ENCODE data around the gene KNDC1. TPM values are rescaled to one million over a fixed set of nuclear protein-coding genes. Genes with fewer than 3 reads are reported as not detected.

Gene KNDC1
- total and polyA plus RNA-seq, 12 donors: 1.0 to 93.4 (median 39.0) TPM

GRCh38 chr10:133179128-133179520 is 19.1 kb downstream of the KNDC1 start:
- H3K36me3 ChIP-seq (replicated peaks in 1 of 2): no peaks in the 10 kb centered on the region
- intact Hi-C loops (cut with DNase I): no loop called here

GRCh38 chr10:133179651-133180050 is 19.6 kb downstream of the KNDC1 start:
- no peak for DNase-seq
- WGBS, 4 donors: 85 to 88% (median 86%) methylated on average over 23 to 26 of the region's 26 CpGs
- no peak for TF ChIP-seq POLR2A (IDR thresholded peaks at IDR 0.05)
- TF ChIP-seq CTCF (IDR thresholded peaks at IDR 0.05): no peak
- no peak overlapping the region for H3K4me3 ChIP-seq
- no peaks in the 10 kb centered on the region for H3K27me3 ChIP-seq
- no peak overlapping the region for H3K27ac ChIP-seq
- no peaks in the 10 kb centered on the region for H3K4me1 ChIP-seq (replicated peaks in 1 of 2)
- intact Hi-C loops (cut with DNase I): no loop called here
- no peaks in the 10 kb centered on the region for H3K36me3 ChIP-seq (replicated peaks in 1 of 2)
- H3K9me3 ChIP-seq (replicated peaks in 1 of 3): no peaks in the 10 kb centered on the region

More at GRCh38 chr10:133179128-133179520, 19.1 kb downstream of the KNDC1 start:
- Histone ChIP-seq H3K4me1 (replicated peaks in 1 of 2) (no peaks in the 10 kb centered on the region), H3K4me3 (no peak overlapping the region), H3K27me3 (no peaks in the 10 kb centered on the region), H3K9me3 (replicated peaks in 1 of 3) (no peaks in the 10 kb centered on the region), H3K27ac (no peak overlapping the region)
- WGBS, 4 donors: 91 to 100% (median 94%) methylated on average over 4 to 11 of the region's 11 CpGs
- no peak for DNase-seq
- TF ChIP-seq CTCF (IDR thresholded peaks at IDR 0.05): no peak
- TF ChIP-seq POLR2A (IDR thresholded peaks at IDR 0.05): no peak

GRCh38 chr10:133180192-133180964 is 20.4 kb downstream of the KNDC1 start:
- Histone ChIP-seq H3K9me3 (replicated peaks in 1 of 3) (no peaks in the 10 kb centered on the region), H3K4me3 (no peak overlapping the region), H3K27me3 (no peaks in the 10 kb centered on the region), H3K27ac (no peak overlapping the region), H3K4me1 (replicated peaks in 1 of 2) (no peaks in the 10 kb centered on the region), H3K36me3 (replicated peaks in 1 of 2) (no peaks in the 10 kb centered on the region)
- intact Hi-C loops (cut with DNase I): no loop called here
- DNase-seq: no peak
- 87 to 93% (median 90%) methylated on average over 23 to 33 of the region's 33 CpGs for WGBS, 4 donors
- TF ChIP-seq POLR2A (IDR thresholded peaks at IDR 0.05): no peak
- TF ChIP-seq CTCF (IDR thresholded peaks at IDR 0.05): no peak

- intact Hi-C loops (cut with DNase I): no loop called here
- H3K27ac ChIP-seq: no peak overlapping the region
- DNase-seq: no peak
- H3K4me3 ChIP-seq: no peak overlapping the region
- no peaks in the 10 kb centered on the region for H3K9me3 ChIP-seq (replicated peaks in 1 of 3)
- H3K36me3 ChIP-seq (replicated peaks in 1 of 2): no peaks in the 10 kb centered on the region
- WGBS, 4 donors: 82 to 87% (median 85%) methylated on average over 18 to 23 of the region's 23 CpGs
- no peaks in the 10 kb centered on the region for H3K27me3 ChIP-seq
- TF ChIP-seq CTCF (IDR thresholded peaks at IDR 0.05): no peak
- TF ChIP-seq POLR2A (IDR thresholded peaks at IDR 0.05): no peak
- no peaks in the 10 kb centered on the region for H3K4me1 ChIP-seq (replicated peaks in 1 of 2)
Measured at GRCh38 chr10:133180965-133181639, 21.1 kb downstream of the KNDC1 start.

All from adrenal gland (tissue), 12 donors.